ENCODE measurements around the gene KLF2. TPM values are rescaled to one million over a fixed set of nuclear protein-coding genes. Genes with fewer than 3 reads are reported as not detected.

Gene KLF2
- total RNA-seq, 1 donor from 2014 or later, result 44.7 TPM

GRCh38 chr19:16369664-16370576 lies 45.3 kb downstream of the KLF2 start:
- Mint-ChIP-seq H3K27ac (ENCODE audit: unreplicated experiment) (no peak overlapping the region), H3K4me3 (ENCODE audit: unreplicated experiment) (no peak overlapping the region), H3K4me1 (ENCODE audit: low read depth) (peaks cover 4% of the 10 kb centered on the region), H3K27me3 (ENCODE audit: low read depth) (no peaks in the 10 kb centered on the region), H3K36me3 (ENCODE audit: low read depth) (peaks cover 14% of the 10 kb centered on the region), H3K9me3 (ENCODE audit: low read depth) (no peaks in the 10 kb centered on the region)
- no peak for TF ChIP-seq CTCF (IDR thresholded peaks at IDR 0.05)
- peak; percentile 79 for DNase-seq (ENCODE audit: low spot score)

- Mint-ChIP-seq H3K27me3 (ENCODE audit: low read depth) (no peaks in the 10 kb centered on the region), H3K27ac (ENCODE audit: unreplicated experiment) (no peak overlapping the region), H3K4me1 (ENCODE audit: low read depth) (peaks cover 4% of the 10 kb centered on the region), H3K9me3 (ENCODE audit: low read depth) (no peaks in the 10 kb centered on the region), H3K36me3 (ENCODE audit: low read depth) (peaks cover 19% of the 10 kb centered on the region), H3K4me3 (ENCODE audit: unreplicated experiment) (no peak overlapping the region)
- peak; percentile 57 for DNase-seq (ENCODE audit: low spot score)
- TF ChIP-seq CTCF (IDR thresholded peaks at IDR 0.05), result no peak
Measured at GRCh38 chr19:16370641-16371391, 46.2 kb downstream of the KLF2 start.

GRCh38 chr19:16371540-16371986 lies 46.9 kb downstream of the KLF2 start:
- Mint-ChIP-seq H3K27me3 (ENCODE audit: low read depth) (no peaks in the 10 kb centered on the region), H3K4me3 (ENCODE audit: unreplicated experiment) (no peak overlapping the region), H3K27ac (ENCODE audit: unreplicated experiment) (no peak overlapping the region), H3K36me3 (ENCODE audit: low read depth) (peaks cover 20% of the 10 kb centered on the region), H3K9me3 (ENCODE audit: low read depth) (no peaks in the 10 kb centered on the region), H3K4me1 (ENCODE audit: low read depth) (peaks cover 4% of the 10 kb centered on the region)
- no peak for TF ChIP-seq CTCF (IDR thresholded peaks at IDR 0.05)
- peak; percentile 58 for DNase-seq (ENCODE audit: low spot score)

- Mint-ChIP-seq H3K27ac (ENCODE audit: unreplicated experiment) (no peak overlapping the region), H3K4me3 (ENCODE audit: unreplicated experiment) (no peak overlapping the region), H3K36me3 (ENCODE audit: low read depth) (peaks cover 18% of the 10 kb centered on the region), H3K27me3 (ENCODE audit: low read depth) (no peaks in the 10 kb centered on the region), H3K9me3 (ENCODE audit: low read depth) (no peaks in the 10 kb centered on the region), H3K4me1 (ENCODE audit: low read depth) (peaks cover 4% of the 10 kb centered on the region)
- no peak for TF ChIP-seq CTCF (IDR thresholded peaks at IDR 0.05)
- DNase-seq (ENCODE audit: low spot score), result peak; percentile 32
Measured at GRCh38 chr19:16372065-16372915, 47.7 kb downstream of the KLF2 start.
